ENCODE data around the gene ATP6V1A. TPM values are rescaled to one million over a fixed set of nuclear protein-coding genes. Genes with fewer than 3 reads are reported as not detected.

The ATP6V1A gene
- total RNA-seq, 1 donor, result 81.0 TPM

- TF ChIP-seq, protein P1, sequence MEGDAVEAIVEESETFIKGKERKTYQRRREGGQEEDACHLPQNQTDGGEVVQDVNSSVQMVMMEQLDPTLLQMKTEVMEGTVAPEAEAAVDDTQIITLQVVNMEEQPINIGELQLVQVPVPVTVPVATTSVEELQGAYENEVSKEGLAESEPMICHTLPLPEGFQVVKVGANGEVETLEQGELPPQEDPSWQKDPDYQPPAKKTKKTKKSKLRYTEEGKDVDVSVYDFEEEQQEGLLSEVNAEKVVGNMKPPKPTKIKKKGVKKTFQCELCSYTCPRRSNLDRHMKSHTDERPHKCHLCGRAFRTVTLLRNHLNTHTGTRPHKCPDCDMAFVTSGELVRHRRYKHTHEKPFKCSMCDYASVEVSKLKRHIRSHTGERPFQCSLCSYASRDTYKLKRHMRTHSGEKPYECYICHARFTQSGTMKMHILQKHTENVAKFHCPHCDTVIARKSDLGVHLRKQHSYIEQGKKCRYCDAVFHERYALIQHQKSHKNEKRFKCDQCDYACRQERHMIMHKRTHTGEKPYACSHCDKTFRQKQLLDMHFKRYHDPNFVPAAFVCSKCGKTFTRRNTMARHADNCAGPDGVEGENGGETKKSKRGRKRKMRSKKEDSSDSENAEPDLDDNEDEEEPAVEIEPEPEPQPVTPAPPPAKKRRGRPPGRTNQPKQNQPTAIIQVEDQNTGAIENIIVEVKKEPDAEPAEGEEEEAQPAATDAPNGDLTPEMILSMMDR (IDR thresholded peaks at IDR 0.05; ENCODE audit: insufficient read depth, low read length), result no peak
- no peak for DNase-seq (ENCODE audit: low read depth)
- H3K4me3 ChIP-seq (ENCODE audit: low read depth, low read length), result no peak overlapping the region
Observed at GRCh38 chr3:113730550-113730949, 16.3 kb upstream of the ATP6V1A start.

DNA sequence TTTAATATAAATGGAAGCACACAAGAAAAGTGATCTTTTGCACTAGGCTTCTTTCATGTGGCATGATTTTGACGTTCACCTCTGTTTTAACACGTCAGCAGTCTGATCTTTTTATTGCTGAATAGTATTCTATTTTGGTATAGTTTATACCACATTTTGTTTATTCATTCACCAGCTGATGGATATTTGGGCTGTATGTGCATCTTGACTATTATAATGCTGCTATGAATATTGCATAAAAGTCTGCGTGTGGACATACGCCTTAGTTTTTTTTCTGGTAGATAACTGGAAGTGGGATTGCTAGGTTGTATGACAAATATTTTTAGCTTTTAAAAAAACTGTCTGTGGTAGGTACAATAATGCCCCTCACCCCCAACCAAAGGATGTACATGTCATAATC lies 15.1 kb upstream of the ATP6V1A start:
- DNase-seq (ENCODE audit: low read depth), result no peak
- TF ChIP-seq, protein P1 (IDR thresholded peaks at IDR 0.05; ENCODE audit: insufficient read depth, low read length), result no peak
- no peak overlapping the region for H3K4me3 ChIP-seq (ENCODE audit: low read depth, low read length)

DNA sequence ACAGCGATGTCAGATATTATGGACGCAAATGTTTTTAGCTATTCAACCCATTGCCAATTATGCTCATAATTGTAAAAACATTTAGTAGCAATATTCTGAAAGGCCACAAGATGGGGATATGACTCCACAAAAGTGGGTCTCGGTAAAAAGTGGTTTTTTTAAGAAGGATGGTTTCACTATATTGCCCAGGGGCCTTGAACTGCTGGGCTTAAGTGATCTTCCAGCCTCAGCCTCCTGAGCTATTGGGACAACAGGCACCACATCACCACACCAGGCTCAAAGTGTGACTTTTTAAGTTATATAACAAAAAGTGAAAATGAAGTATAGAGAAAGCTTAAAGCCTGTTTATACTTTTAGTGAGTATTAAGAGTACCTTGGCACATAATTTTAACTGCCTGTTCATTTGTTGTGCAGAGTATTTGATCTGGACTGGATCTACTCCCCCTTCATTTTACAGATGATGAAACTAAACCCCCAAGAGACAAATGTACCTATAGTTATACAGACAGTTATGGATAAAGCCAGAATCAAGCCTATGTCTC lies 10.2 kb upstream of the ATP6V1A start:
- no peak overlapping the region for H3K4me3 ChIP-seq (ENCODE audit: low read depth, low read length)
- DNase-seq (ENCODE audit: low read depth), result peak; percentile 86
- TF ChIP-seq, protein P1 (IDR thresholded peaks at IDR 0.05; ENCODE audit: insufficient read depth, low read length), result peak; percentile 57

- H3K4me3 ChIP-seq (ENCODE audit: low read depth, low read length), result no peak overlapping the region
- TF ChIP-seq, protein P1 (IDR thresholded peaks at IDR 0.05; ENCODE audit: insufficient read depth, low read length), result no peak
- DNase-seq (ENCODE audit: low read depth), result no peak
Observed at GRCh38 chr3:113741086-113741485, 5.7 kb upstream of the ATP6V1A start.

DNA sequence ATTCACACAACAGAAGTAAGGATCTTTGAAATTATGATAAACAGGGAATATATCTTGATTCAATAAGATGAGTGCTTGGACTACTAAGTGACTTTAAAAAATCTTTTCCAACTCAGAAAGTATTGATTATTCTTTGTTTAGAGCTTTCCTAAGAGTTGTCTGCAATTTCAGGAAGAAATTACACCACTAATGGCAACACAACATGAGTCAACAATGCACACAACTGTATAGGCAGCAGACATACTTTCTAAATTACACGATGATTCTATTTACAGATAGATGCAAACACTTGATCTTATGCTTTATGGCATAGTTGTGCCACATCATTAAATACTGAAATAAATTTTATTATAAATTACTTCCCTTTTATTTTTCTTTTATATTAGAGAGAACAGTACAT lies 5.2 kb upstream of the ATP6V1A start:
- DNase-seq (ENCODE audit: low read depth), result no peak
- TF ChIP-seq, protein P1 (IDR thresholded peaks at IDR 0.05; ENCODE audit: insufficient read depth, low read length), result no peak
- H3K4me3 ChIP-seq (ENCODE audit: low read depth, low read length), result no peak overlapping the region

GRCh38 chr3:113743006-113743630 lies 3.7 kb upstream of the ATP6V1A start:
- DNase-seq (ENCODE audit: low read depth), result no peak
- TF ChIP-seq, protein P1 (IDR thresholded peaks at IDR 0.05; ENCODE audit: insufficient read depth, low read length), result no peak
- peak overlapping the region; percentile 99 for H3K4me3 ChIP-seq (ENCODE audit: low read depth, low read length)

Measured in fibroblast of the aortic adventitia (primary cell).